Heart left ventricle (tissue), 13 donors: Measurements from ENCODE around the gene D2HGDH.
"Not testable (repeated sequence)": the region's sequence is repeated elsewhere in the genome, so short reads cannot be mapped to it uniquely, and the experiment has no call there.

Experiments used
- CTCF ChIP-seq, 12 donors: fragments of 200-600 bp; sonication (generic) in 4 of 12; IDR thresholded peaks; one replicate each; pipeline versions ENCODE4 v1.5.0 to v1.8.0; 2018 to 2022; ENCODE audit warnings: antibody characterized with exemption in 12 of 12, mild to moderate bottlenecking in 5 of 12
- POLR2A ChIP-seq, 2 donors: fragments of 450-650 bp; IDR thresholded peaks; one replicate each; pipeline ENCODE4 v1.6.1; 2017; ENCODE audit warnings: antibody characterized with exemption in 2 of 2, mild to moderate bottlenecking in 2 of 2, moderate library complexity in 2 of 2
- donor health status: ischemic (EF 13 %, LVEDD 7.1; RV severe dilation, severe dysfunction).
- donor health status: DM: no; HTN: yes; CAD: no.
- donor health status: DM: no; HTN: no; CAD: no.
- donor health status: ischemic (EF 25% LVEDD 6.9; RV normal size, moderate dysfunction).
- donor health status: ischemic (EF 25% LVEDD 5.7; RV mildly dilated, moderate dysfunction).
- donor health status: ischemic (EF 35%, LVEDD 5.7; RV mildly dilated, moderate dysfunction).
- donor health status: nonischemic (EF 11% LVEDD 7.7; RV severe dilation, severe dysfunction).
- donor health status: DM: yes; HTN: yes; CAD: no.
- donor health status: PGD.
- donor health status: ischemic (EF 29% LVEDD 5.4; RV normal size, mild dysfunction).
- donor health status: nonischemic (EF 23%, LVEDD 6.1; RV moderate dilation, normal function).

GRCh38 chr2:241791385-241791784, 57.0 kb downstream of the D2HGDH start:
- TF ChIP-seq CTCF, POLR2A (IDR thresholded peaks at IDR 0.05): not testable (repeated sequence)
